ENCODE results near the gene KCNK1. TPM values are rescaled to one million over a fixed set of nuclear protein-coding genes. Genes with fewer than 3 reads are reported as not detected.
"Not testable (repeated sequence)": the region's sequence is repeated elsewhere in the genome, so short reads cannot be mapped to it uniquely, and the experiment has no call there.

KCNK1 gene
- polyA plus RNA-seq, 1 of the 3 experiments (the other 2 are of a cell fraction) = 10.6 TPM

DNA sequence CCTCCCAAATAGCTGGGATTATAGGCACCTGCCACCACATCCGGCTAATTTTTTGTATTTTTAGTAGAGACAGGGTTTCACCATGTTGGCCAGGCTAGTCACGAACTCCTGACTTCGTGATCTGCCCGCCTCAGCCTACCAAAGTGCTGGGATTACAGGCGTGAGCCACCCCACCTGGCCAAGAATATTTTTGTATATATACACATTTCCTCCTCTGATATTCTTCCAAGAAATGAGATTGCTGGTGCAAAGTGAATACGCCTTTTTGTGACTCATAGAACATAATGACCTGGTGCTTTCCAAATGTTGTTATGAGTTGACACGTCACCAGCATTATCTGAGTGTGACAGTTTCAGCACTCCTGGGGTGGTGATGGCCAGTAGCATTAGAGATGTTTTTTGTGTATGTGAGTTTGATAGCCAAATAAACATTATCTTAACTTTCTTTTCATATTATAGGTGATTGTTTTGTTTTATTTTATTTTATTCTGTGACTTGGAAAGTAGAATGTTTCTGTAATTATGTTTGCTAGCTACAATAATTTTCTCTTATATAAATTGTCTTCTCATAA is 54.9 kb downstream of the KCNK1 start:
- Histone ChIP-seq H3K9me2 (no peaks in the 10 kb centered on the region), H3K4me3 (ENCODE audit: low read depth in 2 of 2, low read length in 1 of 2) (no peak overlapping the region), H3K9ac (no peak overlapping the region), H3K4me1 (ENCODE audit: control insufficient read depth in 1 of 2, insufficient read depth in 2 of 2, low read depth in 1 of 2, low read length in 1 of 2) (peaks cover 2 to 3% of the 10 kb centered on the region in 2 experiments; a peak in 1 of 4 replicates), H3K4me2 (no peak overlapping the region), H3K27ac (ENCODE audit: low read depth in 2 of 2, low read length in 1 of 2) (no peak overlapping the region), H3K9me3 (no peaks in the 10 kb centered on the region), H3F3A (replicated peaks; ENCODE audit: insufficient read depth) (no peaks in the 10 kb centered on the region), H2AFZ (ENCODE audit: low read depth) (no peak overlapping the region), H4K20me1 (ENCODE audit: insufficient read depth) (no peaks in the 10 kb centered on the region), H3K79me2 (ENCODE audit: insufficient read depth) (no peaks in the 10 kb centered on the region), H3K36me3 (replicated peaks in 1 of 2; ENCODE audit: control insufficient read depth in 1 of 2, insufficient read depth in 2 of 2, low read length in 1 of 2) (peaks cover 4 to 8% of the 10 kb centered on the region in 2 experiments), H3K27me3 (ENCODE audit: insufficient read depth) (no peaks in the 10 kb centered on the region)
- ChIA-PET POLR2A (no interaction called here), CTCF (no interaction called here)
- TF ChIP-seq FOXJ3 (CRISPR knock-in tag; IDR thresholded peaks at IDR 0.05) (no peak), NRF1 (IDR thresholded peaks at IDR 0.05; ENCODE audit: low read depth, low read length) (no peak), RXRA (IDR thresholded peaks at IDR 0.05; ENCODE audit: borderline replicate concordance, low read depth) (no peak), FOXM1 (IDR thresholded peaks at IDR 0.05; ENCODE audit: low read depth) (no peak), RFX5 (IDR thresholded peaks at IDR 0.05; ENCODE audit: low read length) (no peak), RAD21 (IDR thresholded peaks at IDR 0.05; ENCODE audit: low read length) (no peak), NFIC (IDR thresholded peaks at IDR 0.05; ENCODE audit: borderline replicate concordance) (no peak), SMC3 (IDR thresholded peaks at IDR 0.05; ENCODE audit: low read depth, low read length) (no peak)
- TF ChIP-seq, protein P1, sequence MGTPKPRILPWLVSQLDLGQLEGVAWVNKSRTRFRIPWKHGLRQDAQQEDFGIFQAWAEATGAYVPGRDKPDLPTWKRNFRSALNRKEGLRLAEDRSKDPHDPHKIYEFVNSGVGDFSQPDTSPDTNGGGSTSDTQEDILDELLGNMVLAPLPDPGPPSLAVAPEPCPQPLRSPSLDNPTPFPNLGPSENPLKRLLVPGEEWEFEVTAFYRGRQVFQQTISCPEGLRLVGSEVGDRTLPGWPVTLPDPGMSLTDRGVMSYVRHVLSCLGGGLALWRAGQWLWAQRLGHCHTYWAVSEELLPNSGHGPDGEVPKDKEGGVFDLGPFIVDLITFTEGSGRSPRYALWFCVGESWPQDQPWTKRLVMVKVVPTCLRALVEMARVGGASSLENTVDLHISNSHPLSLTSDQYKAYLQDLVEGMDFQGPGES (IDR thresholded peaks at IDR 0.05; ENCODE audit: low read depth, low read length) = no peak
- TF ChIP-seq, protein P2, sequence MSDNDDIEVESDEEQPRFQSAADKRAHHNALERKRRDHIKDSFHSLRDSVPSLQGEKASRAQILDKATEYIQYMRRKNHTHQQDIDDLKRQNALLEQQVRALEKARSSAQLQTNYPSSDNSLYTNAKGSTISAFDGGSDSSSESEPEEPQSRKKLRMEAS (IDR thresholded peaks at IDR 0.05; ENCODE audit: low read depth) = no peak
- WGBS (ENCODE audit: low lambda C conversion rate) = 87% methylated on average over 7 of the region's 7 CpGs
- DNase-seq = no peak

DNA sequence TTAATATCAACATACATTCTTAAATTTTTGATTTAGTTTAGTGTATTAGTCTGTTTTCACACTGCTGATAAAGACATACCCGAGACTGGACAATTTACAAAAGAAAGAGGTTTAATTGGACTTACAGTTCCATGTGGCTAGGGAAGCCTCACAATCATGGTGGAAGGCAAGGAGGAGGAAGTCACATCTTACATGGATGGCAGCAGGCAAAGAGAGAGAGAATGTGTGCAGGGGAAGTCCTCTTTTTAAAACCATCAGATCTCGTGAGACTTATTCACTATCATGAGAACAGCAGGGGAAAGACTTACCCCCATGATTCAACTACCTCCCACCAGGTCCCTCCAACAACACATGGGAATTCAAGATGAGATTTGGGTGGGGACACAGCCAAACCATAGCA is 56.5 kb downstream of the KCNK1 start:
- H3K27me3 ChIP-seq (ENCODE audit: insufficient read depth); H3K9me3 ChIP-seq; H2AFZ ChIP-seq (ENCODE audit: low read depth); H3K9me2 ChIP-seq; CTCF ChIA-PET; H3K27ac ChIP-seq (ENCODE audit: low read depth in 2 of 2, low read length in 1 of 2); H3F3A ChIP-seq (replicated peaks; ENCODE audit: insufficient read depth); H3K9ac ChIP-seq; H3K4me2 ChIP-seq; H3K4me1 ChIP-seq (ENCODE audit: control insufficient read depth in 1 of 2, insufficient read depth in 2 of 2, low read depth in 1 of 2, low read length in 1 of 2); H3K36me3 ChIP-seq (replicated peaks in 1 of 2; ENCODE audit: control insufficient read depth in 1 of 2, insufficient read depth in 2 of 2, low read length in 1 of 2); POLR2A ChIA-PET; H3K4me3 ChIP-seq (ENCODE audit: low read depth in 2 of 2, low read length in 1 of 2); H3K79me2 ChIP-seq (ENCODE audit: insufficient read depth); H4K20me1 ChIP-seq (ENCODE audit: insufficient read depth); DNase-seq: not testable (repeated sequence)
- WGBS (ENCODE audit: low lambda C conversion rate) = 88% methylated on average over 2 of the region's 2 CpGs

DNA sequence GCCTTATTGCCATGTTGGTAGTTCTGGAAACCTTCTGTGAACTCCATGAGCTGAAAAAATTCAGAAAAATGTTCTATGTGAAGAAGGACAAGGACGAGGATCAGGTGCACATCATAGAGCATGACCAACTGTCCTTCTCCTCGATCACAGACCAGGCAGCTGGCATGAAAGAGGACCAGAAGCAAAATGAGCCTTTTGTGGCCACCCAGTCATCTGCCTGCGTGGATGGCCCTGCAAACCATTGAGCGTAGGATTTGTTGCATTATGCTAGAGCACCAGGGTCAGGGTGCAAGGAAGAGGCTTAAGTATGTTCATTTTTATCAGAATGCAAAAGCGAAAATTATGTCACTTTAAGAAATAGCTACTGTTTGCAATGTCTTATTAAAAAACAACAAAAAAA is 57.4 kb downstream of the KCNK1 start:
- Histone ChIP-seq H3K27me3 (ENCODE audit: insufficient read depth) (no peaks in the 10 kb centered on the region), H3K4me3 (ENCODE audit: low read depth in 2 of 2, low read length in 1 of 2) (no peak overlapping the region), H3K9me3 (no peaks in the 10 kb centered on the region), H3F3A (replicated peaks; ENCODE audit: insufficient read depth) (no peaks in the 10 kb centered on the region), H3K79me2 (ENCODE audit: insufficient read depth) (no peaks in the 10 kb centered on the region), H4K20me1 (ENCODE audit: insufficient read depth) (no peaks in the 10 kb centered on the region), H3K4me1 (ENCODE audit: control insufficient read depth in 1 of 2, insufficient read depth in 2 of 2, low read depth in 1 of 2, low read length in 1 of 2) (0 out of 4 replicates have a peak, but pooled peaks cover 0 to 3% of the 10 kb centered on the region in 2 experiments), H3K9me2 (no peaks in the 10 kb centered on the region), H3K4me2 (no peak overlapping the region), H3K27ac (ENCODE audit: low read depth in 2 of 2, low read length in 1 of 2) (no peak overlapping the region), H2AFZ (ENCODE audit: low read depth) (no peak overlapping the region), H3K36me3 (replicated peaks in 1 of 2; ENCODE audit: control insufficient read depth in 1 of 2, insufficient read depth in 2 of 2, low read length in 1 of 2) (peaks cover 8 to 11% of the 10 kb centered on the region in 2 experiments), H3K9ac (no peak overlapping the region)
- 92% methylated on average over 5 of the region's 5 CpGs for WGBS (ENCODE audit: low lambda C conversion rate)
- POLR2A ChIA-PET = no interaction called here
- no peak for DNase-seq
- CTCF ChIA-PET = interaction anchor here (1.0 kb wide), 1 partner anchor 30 kb away, joined by 3 read pairs; no protein-coding TSS in a partner anchor
- TF ChIP-seq MEF2A (IDR thresholded peaks at IDR 0.05; ENCODE audit: borderline replicate concordance, low read depth) = no peak
- no peak for TF ChIP-seq SMC3 (IDR thresholded peaks at IDR 0.05; ENCODE audit: low read depth, low read length)
- no peak for TF ChIP-seq JUND (IDR thresholded peaks at IDR 0.05)
- TF ChIP-seq ELF1 (IDR thresholded peaks at IDR 0.05) = no peak
- no peak for TF ChIP-seq SIN3A (IDR thresholded peaks at IDR 0.05; ENCODE audit: borderline replicate concordance, low read depth, low read length)
- no peak for TF ChIP-seq YY1 (IDR thresholded peaks at IDR 0.05; ENCODE audit: low read depth)
- TF ChIP-seq, protein P3, sequence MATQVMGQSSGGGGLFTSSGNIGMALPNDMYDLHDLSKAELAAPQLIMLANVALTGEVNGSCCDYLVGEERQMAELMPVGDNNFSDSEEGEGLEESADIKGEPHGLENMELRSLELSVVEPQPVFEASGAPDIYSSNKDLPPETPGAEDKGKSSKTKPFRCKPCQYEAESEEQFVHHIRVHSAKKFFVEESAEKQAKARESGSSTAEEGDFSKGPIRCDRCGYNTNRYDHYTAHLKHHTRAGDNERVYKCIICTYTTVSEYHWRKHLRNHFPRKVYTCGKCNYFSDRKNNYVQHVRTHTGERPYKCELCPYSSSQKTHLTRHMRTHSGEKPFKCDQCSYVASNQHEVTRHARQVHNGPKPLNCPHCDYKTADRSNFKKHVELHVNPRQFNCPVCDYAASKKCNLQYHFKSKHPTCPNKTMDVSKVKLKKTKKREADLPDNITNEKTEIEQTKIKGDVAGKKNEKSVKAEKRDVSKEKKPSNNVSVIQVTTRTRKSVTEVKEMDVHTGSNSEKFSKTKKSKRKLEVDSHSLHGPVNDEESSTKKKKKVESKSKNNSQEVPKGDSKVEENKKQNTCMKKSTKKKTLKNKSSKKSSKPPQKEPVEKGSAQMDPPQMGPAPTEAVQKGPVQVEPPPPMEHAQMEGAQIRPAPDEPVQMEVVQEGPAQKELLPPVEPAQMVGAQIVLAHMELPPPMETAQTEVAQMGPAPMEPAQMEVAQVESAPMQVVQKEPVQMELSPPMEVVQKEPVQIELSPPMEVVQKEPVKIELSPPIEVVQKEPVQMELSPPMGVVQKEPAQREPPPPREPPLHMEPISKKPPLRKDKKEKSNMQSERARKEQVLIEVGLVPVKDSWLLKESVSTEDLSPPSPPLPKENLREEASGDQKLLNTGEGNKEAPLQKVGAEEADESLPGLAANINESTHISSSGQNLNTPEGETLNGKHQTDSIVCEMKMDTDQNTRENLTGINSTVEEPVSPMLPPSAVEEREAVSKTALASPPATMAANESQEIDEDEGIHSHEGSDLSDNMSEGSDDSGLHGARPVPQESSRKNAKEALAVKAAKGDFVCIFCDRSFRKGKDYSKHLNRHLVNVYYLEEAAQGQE (IDR thresholded peaks at IDR 0.05; ENCODE audit: low read depth, low read length) = no peak
- no peak for TF ChIP-seq TCF12 (IDR thresholded peaks at IDR 0.05)
- TF ChIP-seq, protein P4, sequence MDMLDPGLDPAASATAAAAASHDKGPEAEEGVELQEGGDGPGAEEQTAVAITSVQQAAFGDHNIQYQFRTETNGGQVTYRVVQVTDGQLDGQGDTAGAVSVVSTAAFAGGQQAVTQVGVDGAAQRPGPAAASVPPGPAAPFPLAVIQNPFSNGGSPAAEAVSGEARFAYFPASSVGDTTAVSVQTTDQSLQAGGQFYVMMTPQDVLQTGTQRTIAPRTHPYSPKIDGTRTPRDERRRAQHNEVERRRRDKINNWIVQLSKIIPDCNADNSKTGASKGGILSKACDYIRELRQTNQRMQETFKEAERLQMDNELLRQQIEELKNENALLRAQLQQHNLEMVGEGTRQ (IDR thresholded peaks at IDR 0.05; ENCODE audit: borderline replicate concordance, low read depth, low read length) = no peak
- TF ChIP-seq GABPA (IDR thresholded peaks at IDR 0.05; ENCODE audit: low read depth) = no peak
